AG10803 (cell line): ENCODE results near the gene TNRC6C.
A peak's percentile ranks its signal among the peaks of the same experiment; 100 is the strongest.

Experiments used
- DNase-seq: peaks from one replicate; pipeline ENCODE4 v3.0.0; 2010; ENCODE audit warnings: low read depth
- H3K4me3 ChIP-seq: 2 replicates; pipeline ENCODE4 v1.5.1; 2011; ENCODE audit warnings: mild to moderate bottlenecking, low read length, control low read depth
- TF ChIP-seq, protein P1 (sequence below): conservative IDR thresholded peaks from 2 replicates; pipeline ENCODE4 v1.5.1; 2011; ENCODE audit warnings: mild to moderate bottlenecking, low read length, control low read depth, inconsistent platforms

The TNRC6C gene

DNA sequence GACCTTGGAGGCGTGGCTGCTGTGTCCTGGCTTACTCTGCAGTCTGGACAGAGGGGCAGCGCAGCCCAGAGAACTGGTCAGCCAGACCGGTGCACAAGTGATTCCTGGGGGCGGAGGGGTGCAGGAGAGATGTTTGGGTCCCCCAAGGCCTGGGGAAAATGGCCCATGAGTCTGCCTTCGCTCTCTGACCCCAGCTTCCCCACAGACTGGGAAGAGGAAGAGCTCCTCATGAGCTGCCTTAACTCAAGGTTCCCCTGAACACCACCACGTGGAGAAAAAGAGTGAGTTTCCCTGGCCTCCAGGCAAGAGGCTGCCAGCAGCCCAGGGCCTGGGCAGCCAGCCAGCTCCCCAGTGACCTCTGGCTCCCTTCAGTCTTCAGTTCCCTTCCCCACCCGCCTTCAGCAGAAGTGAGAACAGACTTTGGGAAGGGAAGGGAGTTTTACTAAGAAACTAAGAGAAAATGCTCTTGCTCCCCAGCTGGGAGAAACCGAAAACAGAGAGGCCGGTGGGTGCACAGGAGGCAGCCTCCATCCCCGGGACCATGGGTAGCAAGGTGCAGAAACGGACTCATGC lies 185.7 kb downstream of the TNRC6C start:
- H3K4me3 ChIP-seq = no peak overlapping the region
- TF ChIP-seq, protein P1, sequence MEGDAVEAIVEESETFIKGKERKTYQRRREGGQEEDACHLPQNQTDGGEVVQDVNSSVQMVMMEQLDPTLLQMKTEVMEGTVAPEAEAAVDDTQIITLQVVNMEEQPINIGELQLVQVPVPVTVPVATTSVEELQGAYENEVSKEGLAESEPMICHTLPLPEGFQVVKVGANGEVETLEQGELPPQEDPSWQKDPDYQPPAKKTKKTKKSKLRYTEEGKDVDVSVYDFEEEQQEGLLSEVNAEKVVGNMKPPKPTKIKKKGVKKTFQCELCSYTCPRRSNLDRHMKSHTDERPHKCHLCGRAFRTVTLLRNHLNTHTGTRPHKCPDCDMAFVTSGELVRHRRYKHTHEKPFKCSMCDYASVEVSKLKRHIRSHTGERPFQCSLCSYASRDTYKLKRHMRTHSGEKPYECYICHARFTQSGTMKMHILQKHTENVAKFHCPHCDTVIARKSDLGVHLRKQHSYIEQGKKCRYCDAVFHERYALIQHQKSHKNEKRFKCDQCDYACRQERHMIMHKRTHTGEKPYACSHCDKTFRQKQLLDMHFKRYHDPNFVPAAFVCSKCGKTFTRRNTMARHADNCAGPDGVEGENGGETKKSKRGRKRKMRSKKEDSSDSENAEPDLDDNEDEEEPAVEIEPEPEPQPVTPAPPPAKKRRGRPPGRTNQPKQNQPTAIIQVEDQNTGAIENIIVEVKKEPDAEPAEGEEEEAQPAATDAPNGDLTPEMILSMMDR = no peak
- DNase-seq = peak; percentile 38

GRCh38 chr17:78144736-78145641 lies 186.5 kb downstream of the TNRC6C start:
- DNase-seq = no peak
- TF ChIP-seq, protein P1 = no peak

GRCh38 chr17:78146471-78146869 lies 188.0 kb downstream of the TNRC6C start:
- TF ChIP-seq, protein P1 = no peak
- DNase-seq = no peak
- H3K4me3 ChIP-seq = no peak overlapping the region

More at GRCh38 chr17:78144736-78145641, 186.5 kb downstream of the TNRC6C start:
- no peak overlapping the region for H3K4me3 ChIP-seq

- H3K4me3 ChIP-seq = no peak overlapping the region
- TF ChIP-seq, protein P1 = no peak
- no peak for DNase-seq
These were observed 188.4 kb downstream of the TNRC6C start for GRCh38 chr17:78146881-78147280.

DNA sequence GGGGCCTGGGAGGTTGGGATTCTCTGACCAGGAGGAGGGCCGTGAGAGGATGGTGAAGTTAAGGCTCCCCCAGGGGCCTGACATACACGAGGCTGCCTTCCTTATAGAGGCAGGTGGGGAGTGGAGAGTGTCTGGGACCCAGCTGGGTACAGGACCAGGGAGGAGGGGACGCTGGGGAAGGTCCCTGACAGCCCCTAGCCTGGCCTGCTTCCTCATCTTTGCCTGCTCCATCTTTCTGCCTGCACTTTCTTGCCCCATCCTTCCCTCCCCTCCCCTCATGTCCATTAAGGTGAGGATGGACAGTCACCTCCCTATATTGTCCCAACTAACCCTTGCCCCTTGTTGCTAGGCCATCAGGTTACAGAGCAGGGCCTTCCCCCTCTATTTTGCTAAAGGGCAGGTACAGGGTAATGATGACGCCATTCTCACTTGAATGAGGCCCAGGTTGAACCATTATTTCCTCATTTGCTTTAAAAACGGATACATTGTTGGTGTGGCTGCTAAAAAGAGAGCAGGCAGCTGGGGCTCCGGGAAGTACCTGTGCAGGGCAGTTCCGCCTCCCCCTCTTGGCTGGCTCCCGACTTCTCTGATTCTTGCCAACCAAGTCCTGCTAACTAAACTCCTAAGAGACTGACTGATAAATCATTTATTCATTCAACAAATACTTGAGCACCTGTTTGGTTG lies 189.0 kb downstream of the TNRC6C start:
- H3K4me3 ChIP-seq = no peak overlapping the region
- TF ChIP-seq, protein P1 = no peak
- no peak for DNase-seq

- TF ChIP-seq, protein P1 = no peak
- DNase-seq = no peak
- no peak overlapping the region for H3K4me3 ChIP-seq
These were observed 189.9 kb downstream of the TNRC6C start for GRCh38 chr17:78148286-78149016.
